HepG2 (cell line): Measurements from ENCODE around the gene SLC2A5. TPM values are rescaled to one million over a fixed set of nuclear protein-coding genes. Genes with fewer than 3 reads are reported as not detected.

Experiments used
- ARHGAP35 ChIP-seq: sonication (generic); formaldehyde crosslinking; IDR thresholded peaks from 2 replicates; pipeline ENCODE4 v1.9.0; 2022; ENCODE audit warnings: mild to moderate bottlenecking, inconsistent platforms, moderate library complexity, missing genetic modification reagents, borderline replicate concordance
- BORCS8-MEF2B ChIP-seq: sonication (generic); formaldehyde crosslinking; IDR thresholded peaks from 2 replicates; pipeline ENCODE4 v1.8.0; 2022; ENCODE audit warnings: mild to moderate bottlenecking, missing genetic modification reagents
- CREBL2 ChIP-seq: sonication (generic); formaldehyde crosslinking; IDR thresholded peaks from 2 replicates; pipeline ENCODE4 v1.8.1; 2023; ENCODE audit warnings: missing genetic modification reagents, mild to moderate bottlenecking, borderline replicate concordance
- CSRNP2 ChIP-seq: sonication (generic); formaldehyde crosslinking; conservative IDR thresholded peaks from 2 replicates; pipeline ENCODE4 v1.8.0; 2022; ENCODE audit warnings: low read depth, missing genetic modification reagents
- DZIP1 ChIP-seq: sonication (generic); formaldehyde crosslinking; IDR thresholded peaks from 2 replicates; pipeline ENCODE4 v1.5.0; 2020; ENCODE audit warnings: mild to moderate bottlenecking, missing genetic modification reagents
- FOXP1 ChIP-seq, 2 experiments: fragments of 450-650 bp in 1 of 2; IDR thresholded peaks; 2 replicates each; pipeline ENCODE4 v1.6.1; 2017 to 2018; ENCODE audit warnings: antibody characterized with exemption in 1 of 2
- HDAC2 ChIP-seq: sonication (generic); formaldehyde crosslinking; IDR thresholded peaks from 2 replicates; pipeline ENCODE4 v1.4.0; 2020; ENCODE audit warnings: missing genetic modification reagents
- HNRNPK ChIP-seq: fragments of 200-400 bp; formaldehyde crosslinking; IDR thresholded peaks from 2 replicates; pipeline ENCODE4 v1.6.1; 2018; ENCODE audit warnings: low read length, low read depth, moderate library complexity, mild to moderate bottlenecking; ENCODE audit not compliant: poor library complexity, severe bottlenecking
- IKZF5 ChIP-seq: IDR thresholded peaks from 2 replicates; pipeline ENCODE4 v1.6.1; 2018; ENCODE audit warnings: missing genetic modification reagents, mild to moderate bottlenecking, missing compliant biosample characterization
- MLX ChIP-seq: IDR thresholded peaks from 2 replicates; pipeline ENCODE4 v1.6.1; 2016
- NCOA5 ChIP-seq: sonication (generic); formaldehyde crosslinking; IDR thresholded peaks from 2 replicates; pipeline ENCODE4 v1.4.0; 2020; ENCODE audit warnings: missing genetic modification reagents
- POLR2A ChIP-seq, 2 experiments: IDR thresholded peaks; 2 replicates each; pipeline ENCODE4 v1.6.1; 2011; ENCODE audit warnings: low read depth in 2 of 2, low read length in 2 of 2, mild to moderate bottlenecking in 1 of 2, moderate library complexity in 1 of 2; ENCODE audit not compliant: insufficient read depth in 1 of 2
- PRDM10 ChIP-seq: sonication (generic); formaldehyde crosslinking; IDR thresholded peaks from 2 replicates; pipeline ENCODE4 v1.4.0; 2020; ENCODE audit warnings: low read depth, missing genetic modification reagents
- TBX2 ChIP-seq: sonication (generic); formaldehyde crosslinking; IDR thresholded peaks from 2 replicates; pipeline ENCODE4 v1.5.0; 2020; ENCODE audit warnings: missing genetic modification reagents, mild to moderate bottlenecking, borderline replicate concordance
- ZBTB25 ChIP-seq: IDR thresholded peaks from 2 replicates; pipeline ENCODE4 v1.6.1; 2018; ENCODE audit warnings: missing genetic modification reagents
- ZFX ChIP-seq: sonication (generic); formaldehyde crosslinking; IDR thresholded peaks from 2 replicates; pipeline ENCODE4 v1.4.0; 2020; ENCODE audit warnings: mild to moderate bottlenecking, low read depth, missing genetic modification reagents, moderate library complexity
- ZNF451 ChIP-seq: sonication (generic); formaldehyde crosslinking; IDR thresholded peaks from 2 replicates; pipeline ENCODE4 v1.5.0; 2020; ENCODE audit warnings: mild to moderate bottlenecking, missing genetic modification reagents
- polyA plus RNA-seq, 8 experiments: library from polyadenylated mRNA; depleted of rRNA in 3 of 8; stranded (reverse) in 7 of 8; unstranded in 1 of 8; fragments of >200 nt; fragmentation: Illumina TruSeq in 4 of 8; extraction: Trizol in 4 of 8; gene quantifications; 2 replicates each; pipeline versions ENCODE4 v1.2.1 to v1.2.3, GENCODE V29; 2011 to 2016; ENCODE audit warnings: low read depth in 4 of 8, missing spikeins in 1 of 8, mixed read lengths in 1 of 8; ENCODE audit not compliant: insufficient read depth in 1 of 8
- total RNA-seq, 5 experiments: library from RNA; depleted of rRNA; stranded (reverse); fragments of >200 nt; fragmentation: Illumina TruSeq; extraction: Trizol; gene quantifications; 2 replicates each; pipeline ENCODE4 v1.2.3, GENCODE V29; 2016; ENCODE audit warnings: low read depth in 1 of 5

Gene SLC2A5
- total and polyA plus RNA-seq, 2 of the 13 experiments (the other 11 are each of a cell fraction or from before 2014, with no cell fraction given) = 0.04 to 0.54 TPM

GRCh38 chr1:9110669-9111356 lies 41.4 kb upstream of the SLC2A5 start (continued):
- no peak for TF ChIP-seq IKZF5 (CRISPR knock-in tag)
- TF ChIP-seq CSRNP2 (CRISPR knock-in tag) = no peak
- no peak for TF ChIP-seq NCOA5 (CRISPR knock-in tag)
- peak; percentile 24; the same call in 1 of the 2 replicates for TF ChIP-seq HDAC2
- no peak for TF ChIP-seq ZBTB25 (CRISPR knock-in tag)
- no peak for TF ChIP-seq ARHGAP35 (CRISPR knock-in tag)
- TF ChIP-seq PRDM10 (CRISPR knock-in tag) = 0 out of 2 replicates have a peak, but pooled peaks have one; percentile 41
- no peak for TF ChIP-seq CREBL2 (CRISPR knock-in tag)
- TF ChIP-seq TBX2 (CRISPR knock-in tag) = no peak; the same call in 1 of the 2 replicates
- TF ChIP-seq BORCS8-MEF2B (CRISPR knock-in tag) = peak; percentile 62; the same call in 1 of the 2 replicates
- no peak for TF ChIP-seq ZNF451
- TF ChIP-seq MLX = no peak
- TF ChIP-seq DZIP1 = peak; percentile 71; the same call in 1 of the 2 replicates
- no peak for TF ChIP-seq FOXP1 (IDR thresholded peaks at IDR 0.05)
- TF ChIP-seq FOXP1 (CRISPR knock-in tag; IDR thresholded peaks at IDR 0.05) = no peak
- TF ChIP-seq ZFX (CRISPR knock-in tag) = peak; percentile 58
- TF ChIP-seq POLR2A (IDR thresholded peaks at IDR 0.05; ENCODE audit: insufficient read depth in 1 of 2, low read depth in 2 of 2, low read length in 2 of 2) = no peak
- TF ChIP-seq HNRNPK = no peak
